ENCODE results near the gene WASHC3. TPM values are rescaled to one million over a fixed set of nuclear protein-coding genes. Genes with fewer than 3 reads are reported as not detected.

Gene WASHC3
- total and polyA plus RNA-seq, 2 experiments from 2014 or later: 6.6 to 24.6 TPM

- Mint-ChIP-seq H3K4me1 (no peaks in the 10 kb centered on the region), H3K27ac (no peak overlapping the region), H3K27me3 (ENCODE audit: insufficient read depth, low read depth, poor library complexity) (no peaks in the 10 kb centered on the region), H3K36me3 (ENCODE audit: low read depth) (peaks cover 8% of the 10 kb centered on the region; the same call in 2 of the 3 replicates), H3K9me3 (peaks cover 9% of the 10 kb centered on the region), H3K4me3 (no peak overlapping the region)
- Histone ChIP-seq H2AFZ (no peak overlapping the region), H3K27me3 (ENCODE audit: insufficient read depth) (no peaks in the 10 kb centered on the region), H3K36me3 (ENCODE audit: insufficient read depth) (no peaks in the 10 kb centered on the region; the same call in 1 of the 2 replicates), H3K9me2 (ENCODE audit: insufficient read depth) (peaks cover 6% of the 10 kb centered on the region; the same call in 1 of the 2 replicates), H3K4me1 (ENCODE audit: insufficient read depth) (no peaks in the 10 kb centered on the region), H4K20me1 (replicated peaks; ENCODE audit: insufficient read depth) (no peaks in the 10 kb centered on the region), H3K27ac (ENCODE audit: low read depth) (no peak overlapping the region), H3K79me2 (replicated peaks; ENCODE audit: insufficient read depth) (no peaks in the 10 kb centered on the region), H3F3A (replicated peaks; ENCODE audit: low read depth) (no peaks in the 10 kb centered on the region), H3K4me2 (no peak overlapping the region), H3K4me3 (no peak overlapping the region)
- ATAC-seq: no peak
- no peak for DNase-seq (ENCODE audit: low spot score)
- TF ChIP-seq POLR2AphosphoS5 (IDR thresholded peaks at IDR 0.05; ENCODE audit: low read depth): no peak
- TF ChIP-seq, protein P1, sequence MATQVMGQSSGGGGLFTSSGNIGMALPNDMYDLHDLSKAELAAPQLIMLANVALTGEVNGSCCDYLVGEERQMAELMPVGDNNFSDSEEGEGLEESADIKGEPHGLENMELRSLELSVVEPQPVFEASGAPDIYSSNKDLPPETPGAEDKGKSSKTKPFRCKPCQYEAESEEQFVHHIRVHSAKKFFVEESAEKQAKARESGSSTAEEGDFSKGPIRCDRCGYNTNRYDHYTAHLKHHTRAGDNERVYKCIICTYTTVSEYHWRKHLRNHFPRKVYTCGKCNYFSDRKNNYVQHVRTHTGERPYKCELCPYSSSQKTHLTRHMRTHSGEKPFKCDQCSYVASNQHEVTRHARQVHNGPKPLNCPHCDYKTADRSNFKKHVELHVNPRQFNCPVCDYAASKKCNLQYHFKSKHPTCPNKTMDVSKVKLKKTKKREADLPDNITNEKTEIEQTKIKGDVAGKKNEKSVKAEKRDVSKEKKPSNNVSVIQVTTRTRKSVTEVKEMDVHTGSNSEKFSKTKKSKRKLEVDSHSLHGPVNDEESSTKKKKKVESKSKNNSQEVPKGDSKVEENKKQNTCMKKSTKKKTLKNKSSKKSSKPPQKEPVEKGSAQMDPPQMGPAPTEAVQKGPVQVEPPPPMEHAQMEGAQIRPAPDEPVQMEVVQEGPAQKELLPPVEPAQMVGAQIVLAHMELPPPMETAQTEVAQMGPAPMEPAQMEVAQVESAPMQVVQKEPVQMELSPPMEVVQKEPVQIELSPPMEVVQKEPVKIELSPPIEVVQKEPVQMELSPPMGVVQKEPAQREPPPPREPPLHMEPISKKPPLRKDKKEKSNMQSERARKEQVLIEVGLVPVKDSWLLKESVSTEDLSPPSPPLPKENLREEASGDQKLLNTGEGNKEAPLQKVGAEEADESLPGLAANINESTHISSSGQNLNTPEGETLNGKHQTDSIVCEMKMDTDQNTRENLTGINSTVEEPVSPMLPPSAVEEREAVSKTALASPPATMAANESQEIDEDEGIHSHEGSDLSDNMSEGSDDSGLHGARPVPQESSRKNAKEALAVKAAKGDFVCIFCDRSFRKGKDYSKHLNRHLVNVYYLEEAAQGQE (IDR thresholded peaks at IDR 0.05; ENCODE audit: unreplicated experiment): no peak
- no peak for TF ChIP-seq ZNF114 (CRISPR knock-in tag; IDR thresholded peaks at IDR 0.05)
- TF ChIP-seq STAT1 (IDR thresholded peaks at IDR 0.05; ENCODE audit: unreplicated experiment): no peak
- TF ChIP-seq, protein P2, sequence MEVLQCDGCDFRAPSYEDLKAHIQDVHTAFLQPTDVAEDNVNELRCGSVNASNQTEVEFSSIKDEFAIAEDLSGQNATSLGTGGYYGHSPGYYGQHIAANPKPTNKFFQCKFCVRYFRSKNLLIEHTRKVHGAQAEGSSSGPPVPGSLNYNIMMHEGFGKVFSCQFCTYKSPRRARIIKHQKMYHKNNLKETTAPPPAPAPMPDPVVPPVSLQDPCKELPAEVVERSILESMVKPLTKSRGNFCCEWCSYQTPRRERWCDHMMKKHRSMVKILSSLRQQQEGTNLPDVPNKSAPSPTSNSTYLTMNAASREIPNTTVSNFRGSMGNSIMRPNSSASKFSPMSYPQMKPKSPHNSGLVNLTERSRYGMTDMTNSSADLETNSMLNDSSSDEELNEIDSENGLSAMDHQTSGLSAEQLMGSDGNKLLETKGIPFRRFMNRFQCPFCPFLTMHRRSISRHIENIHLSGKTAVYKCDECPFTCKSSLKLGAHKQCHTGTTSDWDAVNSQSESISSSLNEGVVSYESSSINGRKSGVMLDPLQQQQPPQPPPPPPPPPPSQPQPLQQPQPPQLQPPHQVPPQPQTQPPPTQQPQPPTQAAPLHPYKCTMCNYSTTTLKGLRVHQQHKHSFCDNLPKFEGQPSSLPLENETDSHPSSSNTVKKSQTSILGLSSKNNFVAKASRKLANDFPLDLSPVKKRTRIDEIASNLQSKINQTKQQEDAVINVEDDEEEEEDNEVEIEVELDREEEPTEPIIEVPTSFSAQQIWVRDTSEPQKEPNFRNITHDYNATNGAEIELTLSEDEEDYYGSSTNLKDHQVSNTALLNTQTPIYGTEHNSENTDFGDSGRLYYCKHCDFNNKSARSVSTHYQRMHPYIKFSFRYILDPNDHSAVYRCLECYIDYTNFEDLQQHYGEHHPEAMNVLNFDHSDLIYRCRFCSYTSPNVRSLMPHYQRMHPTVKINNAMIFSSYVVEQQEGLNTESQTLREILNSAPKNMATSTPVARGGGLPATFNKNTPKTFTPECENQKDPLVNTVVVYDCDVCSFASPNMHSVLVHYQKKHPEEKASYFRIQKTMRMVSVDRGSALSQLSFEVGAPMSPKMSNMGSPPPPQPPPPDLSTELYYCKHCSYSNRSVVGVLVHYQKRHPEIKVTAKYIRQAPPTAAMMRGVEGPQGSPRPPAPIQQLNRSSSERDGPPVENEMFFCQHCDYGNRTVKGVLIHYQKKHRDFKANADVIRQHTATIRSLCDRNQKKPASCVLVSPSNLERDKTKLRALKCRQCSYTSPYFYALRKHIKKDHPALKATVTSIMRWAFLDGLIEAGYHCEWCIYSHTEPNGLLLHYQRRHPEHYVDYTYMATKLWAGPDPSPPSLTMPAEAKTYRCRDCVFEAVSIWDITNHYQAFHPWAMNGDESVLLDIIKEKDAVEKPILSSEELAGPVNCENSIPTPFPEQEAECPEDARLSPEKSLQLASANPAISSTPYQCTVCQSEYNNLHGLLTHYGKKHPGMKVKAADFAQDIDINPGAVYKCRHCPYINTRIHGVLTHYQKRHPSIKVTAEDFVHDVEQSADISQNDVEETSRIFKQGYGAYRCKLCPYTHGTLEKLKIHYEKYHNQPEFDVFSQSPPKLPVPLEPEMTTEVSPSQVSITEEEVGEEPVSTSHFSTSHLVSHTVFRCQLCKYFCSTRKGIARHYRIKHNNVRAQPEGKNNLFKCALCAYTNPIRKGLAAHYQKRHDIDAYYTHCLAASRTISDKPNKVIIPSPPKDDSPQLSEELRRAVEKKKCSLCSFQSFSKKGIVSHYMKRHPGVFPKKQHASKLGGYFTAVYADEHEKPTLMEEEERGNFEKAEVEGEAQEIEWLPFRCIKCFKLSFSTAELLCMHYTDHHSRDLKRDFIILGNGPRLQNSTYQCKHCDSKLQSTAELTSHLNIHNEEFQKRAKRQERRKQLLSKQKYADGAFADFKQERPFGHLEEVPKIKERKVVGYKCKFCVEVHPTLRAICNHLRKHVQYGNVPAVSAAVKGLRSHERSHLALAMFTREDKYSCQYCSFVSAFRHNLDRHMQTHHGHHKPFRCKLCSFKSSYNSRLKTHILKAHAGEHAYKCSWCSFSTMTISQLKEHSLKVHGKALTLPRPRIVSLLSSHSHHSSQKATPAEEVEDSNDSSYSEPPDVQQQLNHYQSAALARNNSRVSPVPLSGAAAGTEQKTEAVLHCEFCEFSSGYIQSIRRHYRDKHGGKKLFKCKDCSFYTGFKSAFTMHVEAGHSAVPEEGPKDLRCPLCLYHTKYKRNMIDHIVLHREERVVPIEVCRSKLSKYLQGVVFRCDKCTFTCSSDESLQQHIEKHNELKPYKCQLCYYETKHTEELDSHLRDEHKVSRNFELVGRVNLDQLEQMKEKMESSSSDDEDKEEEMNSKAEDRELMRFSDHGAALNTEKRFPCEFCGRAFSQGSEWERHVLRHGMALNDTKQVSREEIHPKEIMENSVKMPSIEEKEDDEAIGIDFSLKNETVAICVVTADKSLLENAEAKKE (CRISPR knock-in tag; IDR thresholded peaks at IDR 0.05): no peak
- no peak for TF ChIP-seq ZNF331 (CRISPR knock-in tag; IDR thresholded peaks at IDR 0.05; ENCODE audit: low read depth)
- no peak for TF ChIP-seq JUNB (IDR thresholded peaks at IDR 0.05; ENCODE audit: unreplicated experiment)
- TF ChIP-seq, protein P3, sequence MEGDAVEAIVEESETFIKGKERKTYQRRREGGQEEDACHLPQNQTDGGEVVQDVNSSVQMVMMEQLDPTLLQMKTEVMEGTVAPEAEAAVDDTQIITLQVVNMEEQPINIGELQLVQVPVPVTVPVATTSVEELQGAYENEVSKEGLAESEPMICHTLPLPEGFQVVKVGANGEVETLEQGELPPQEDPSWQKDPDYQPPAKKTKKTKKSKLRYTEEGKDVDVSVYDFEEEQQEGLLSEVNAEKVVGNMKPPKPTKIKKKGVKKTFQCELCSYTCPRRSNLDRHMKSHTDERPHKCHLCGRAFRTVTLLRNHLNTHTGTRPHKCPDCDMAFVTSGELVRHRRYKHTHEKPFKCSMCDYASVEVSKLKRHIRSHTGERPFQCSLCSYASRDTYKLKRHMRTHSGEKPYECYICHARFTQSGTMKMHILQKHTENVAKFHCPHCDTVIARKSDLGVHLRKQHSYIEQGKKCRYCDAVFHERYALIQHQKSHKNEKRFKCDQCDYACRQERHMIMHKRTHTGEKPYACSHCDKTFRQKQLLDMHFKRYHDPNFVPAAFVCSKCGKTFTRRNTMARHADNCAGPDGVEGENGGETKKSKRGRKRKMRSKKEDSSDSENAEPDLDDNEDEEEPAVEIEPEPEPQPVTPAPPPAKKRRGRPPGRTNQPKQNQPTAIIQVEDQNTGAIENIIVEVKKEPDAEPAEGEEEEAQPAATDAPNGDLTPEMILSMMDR (conservative IDR thresholded peaks at IDR 0.05; ENCODE audit: low read depth in 2 of 2): no peak
- TF ChIP-seq CREB1 (CRISPR knock-in tag; IDR thresholded peaks at IDR 0.05; ENCODE audit: low read depth): no peak
- TF ChIP-seq EZH2 (IDR thresholded peaks at IDR 0.05; ENCODE audit: low read depth, unreplicated experiment): no peak
- TF ChIP-seq NANOG (IDR thresholded peaks at IDR 0.05; ENCODE audit: borderline replicate concordance): no peak
- no peak for TF ChIP-seq EZH2phosphoT487 (IDR thresholded peaks at IDR 0.05; ENCODE audit: unreplicated experiment)
- TF ChIP-seq ETS1 (IDR thresholded peaks at IDR 0.05): no peak
These were observed 98.1 kb downstream of the WASHC3 start for GRCh38 chr12:101963697-101964096.
